Measurements from ENCODE around the gene SUPT16H. TPM values are rescaled to one million over a fixed set of nuclear protein-coding genes. Genes with fewer than 3 reads are reported as not detected.

Gene SUPT16H
- polyA plus RNA-seq, 1 donor from 2014 or later, result 83.4 TPM

GRCh38 chr14:21347201-21347600, 36.6 kb downstream of the SUPT16H start:
- H2AFZ ChIP-seq (ENCODE audit: low read depth, low read length), result no peak overlapping the region
- H3K4me2 ChIP-seq (ENCODE audit: low read length), result no peak overlapping the region
- no peak overlapping the region for H3K27ac ChIP-seq (ENCODE audit: low read length)
- no peaks in the 10 kb centered on the region for H3K27me3 ChIP-seq (ENCODE audit: insufficient read depth, low read depth, low read length)
- H3K79me2 ChIP-seq (replicated peaks; ENCODE audit: insufficient read depth, low read length), result no peaks in the 10 kb centered on the region
- H3F3A ChIP-seq (ENCODE audit: insufficient read depth, low read length, poor library complexity, severe bottlenecking), result no peaks in the 10 kb centered on the region
- H4K20me1 ChIP-seq (ENCODE audit: insufficient read depth), result no peaks in the 10 kb centered on the region
- no peaks in the 10 kb centered on the region for H3K36me3 ChIP-seq (ENCODE audit: insufficient read depth, low read length)
- no peaks in the 10 kb centered on the region for H3K9me2 ChIP-seq (ENCODE audit: insufficient read depth, low read length)
- no peak overlapping the region for H3K9ac ChIP-seq (ENCODE audit: low read length)
- no peaks in the 10 kb centered on the region for H3K9me3 ChIP-seq (ENCODE audit: low read length)
- TF ChIP-seq EP300 (conservative IDR thresholded peaks at IDR 0.05; ENCODE audit: poor library complexity, severe bottlenecking), result no peak
- TF ChIP-seq MXI1 (conservative IDR thresholded peaks at IDR 0.05; ENCODE audit: poor library complexity, severe bottlenecking), result no peak
- TF ChIP-seq EZH2 (IDR thresholded peaks at IDR 0.05; ENCODE audit: borderline replicate concordance, insufficient read depth, low read length, poor library complexity, severe bottlenecking), result no peak
- TF ChIP-seq TAF1 (IDR thresholded peaks at IDR 0.05; ENCODE audit: low read depth), result no peak
- TF ChIP-seq POLR2AphosphoS5 (IDR thresholded peaks at IDR 0.05), result no peak
- TF ChIP-seq CTCF (IDR thresholded peaks at IDR 0.05; ENCODE audit: poor library complexity, severe bottlenecking), result no peak
- TF ChIP-seq REST (IDR thresholded peaks at IDR 0.05; ENCODE audit: borderline replicate concordance), result no peak
- TF ChIP-seq SMC3 (conservative IDR thresholded peaks at IDR 0.05; ENCODE audit: poor library complexity), result no peak
- no peak for TF ChIP-seq RAD21 (conservative IDR thresholded peaks at IDR 0.05)
- H3K4me3 ChIP-seq (ENCODE audit: low read length), result no peak overlapping the region

GRCh38 chr14:21346532-21347135, 37.2 kb downstream of the SUPT16H start:
- H3K9me2 ChIP-seq (ENCODE audit: insufficient read depth, low read length), result no peaks in the 10 kb centered on the region
- H3K4me2 ChIP-seq (ENCODE audit: low read length), result no peak overlapping the region
- no peak overlapping the region for H2AFZ ChIP-seq (ENCODE audit: low read depth, low read length)
- no peak overlapping the region for H3K9ac ChIP-seq (ENCODE audit: low read length)
- no peaks in the 10 kb centered on the region for H3K27me3 ChIP-seq (ENCODE audit: insufficient read depth, low read depth, low read length)
- no peaks in the 10 kb centered on the region for H3K79me2 ChIP-seq (replicated peaks; ENCODE audit: insufficient read depth, low read length)
- H3K27ac ChIP-seq (ENCODE audit: low read length), result no peak overlapping the region
- no peaks in the 10 kb centered on the region for H4K20me1 ChIP-seq (ENCODE audit: insufficient read depth)
- no peaks in the 10 kb centered on the region for H3F3A ChIP-seq (ENCODE audit: insufficient read depth, low read length, poor library complexity, severe bottlenecking)
- H3K36me3 ChIP-seq (ENCODE audit: insufficient read depth, low read length), result no peaks in the 10 kb centered on the region
- H3K4me3 ChIP-seq (ENCODE audit: low read length), result no peak overlapping the region
- H3K9me3 ChIP-seq (ENCODE audit: low read length), result no peaks in the 10 kb centered on the region
- no peak for TF ChIP-seq EP300 (conservative IDR thresholded peaks at IDR 0.05; ENCODE audit: poor library complexity, severe bottlenecking)
- TF ChIP-seq RAD21 (conservative IDR thresholded peaks at IDR 0.05), result no peak
- TF ChIP-seq MXI1 (conservative IDR thresholded peaks at IDR 0.05; ENCODE audit: poor library complexity, severe bottlenecking), result no peak
- TF ChIP-seq EZH2 (IDR thresholded peaks at IDR 0.05; ENCODE audit: borderline replicate concordance, insufficient read depth, low read length, poor library complexity, severe bottlenecking), result no peak
- no peak for TF ChIP-seq POLR2AphosphoS5 (IDR thresholded peaks at IDR 0.05)
- TF ChIP-seq REST (IDR thresholded peaks at IDR 0.05; ENCODE audit: borderline replicate concordance), result no peak
- TF ChIP-seq TAF1 (IDR thresholded peaks at IDR 0.05; ENCODE audit: low read depth), result no peak
- TF ChIP-seq CTCF (IDR thresholded peaks at IDR 0.05; ENCODE audit: poor library complexity, severe bottlenecking), result no peak
- no peak for TF ChIP-seq SMC3 (conservative IDR thresholded peaks at IDR 0.05; ENCODE audit: poor library complexity)
